EL (cell line): ENCODE data around the gene TTC21A.

Experiments used
- DNase-seq: peaks from one replicate; pipeline ENCODE4 v3.0.0-alpha.2; 2016

Gene TTC21A

GRCh38 chr3:39184081-39184967 lies 76.8 kb downstream of the TTC21A start:
- no peak for DNase-seq

- no peak for DNase-seq
Measured at GRCh38 chr3:39184968-39185285, 77.4 kb downstream of the TTC21A start.

DNA sequence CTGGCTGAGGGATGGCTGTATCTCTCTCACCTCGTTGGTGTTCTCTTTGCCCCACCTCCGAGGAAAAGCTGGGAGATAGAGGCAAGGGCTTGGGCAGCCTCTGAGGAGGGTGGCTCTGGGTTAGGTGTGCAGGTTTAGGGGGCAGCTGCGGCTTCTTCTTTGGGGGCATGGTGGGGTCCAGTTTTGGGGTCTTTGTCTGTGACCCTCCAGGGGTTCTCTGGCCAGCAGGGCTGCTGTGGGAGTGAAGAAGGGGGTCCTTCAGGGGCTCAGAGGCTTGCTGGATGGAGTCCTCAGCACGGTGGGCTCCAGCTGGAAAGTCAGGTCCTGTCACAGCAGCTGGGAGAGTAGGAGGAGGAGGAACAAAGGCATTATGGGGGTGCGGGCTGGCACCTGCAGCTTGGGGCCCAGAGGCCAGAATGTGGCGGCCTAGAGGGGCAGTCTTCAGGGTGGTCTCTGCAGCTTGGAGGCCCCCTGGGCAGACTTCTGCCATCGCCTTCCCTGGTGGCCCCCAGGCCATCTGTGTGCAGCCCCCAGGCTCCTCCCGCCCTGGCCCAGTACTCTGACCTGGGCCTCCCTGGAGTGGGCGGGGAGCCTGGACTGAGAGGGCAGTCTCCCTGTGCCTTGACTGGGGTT lies 78.0 kb downstream of the TTC21A start:
- DNase-seq: no peak

GRCh38 chr3:39185959-39186691 lies 78.6 kb downstream of the TTC21A start:
- no peak for DNase-seq

- no peak for DNase-seq
Measured at GRCh38 chr3:39186692-39187151, 79.2 kb downstream of the TTC21A start.

DNA sequence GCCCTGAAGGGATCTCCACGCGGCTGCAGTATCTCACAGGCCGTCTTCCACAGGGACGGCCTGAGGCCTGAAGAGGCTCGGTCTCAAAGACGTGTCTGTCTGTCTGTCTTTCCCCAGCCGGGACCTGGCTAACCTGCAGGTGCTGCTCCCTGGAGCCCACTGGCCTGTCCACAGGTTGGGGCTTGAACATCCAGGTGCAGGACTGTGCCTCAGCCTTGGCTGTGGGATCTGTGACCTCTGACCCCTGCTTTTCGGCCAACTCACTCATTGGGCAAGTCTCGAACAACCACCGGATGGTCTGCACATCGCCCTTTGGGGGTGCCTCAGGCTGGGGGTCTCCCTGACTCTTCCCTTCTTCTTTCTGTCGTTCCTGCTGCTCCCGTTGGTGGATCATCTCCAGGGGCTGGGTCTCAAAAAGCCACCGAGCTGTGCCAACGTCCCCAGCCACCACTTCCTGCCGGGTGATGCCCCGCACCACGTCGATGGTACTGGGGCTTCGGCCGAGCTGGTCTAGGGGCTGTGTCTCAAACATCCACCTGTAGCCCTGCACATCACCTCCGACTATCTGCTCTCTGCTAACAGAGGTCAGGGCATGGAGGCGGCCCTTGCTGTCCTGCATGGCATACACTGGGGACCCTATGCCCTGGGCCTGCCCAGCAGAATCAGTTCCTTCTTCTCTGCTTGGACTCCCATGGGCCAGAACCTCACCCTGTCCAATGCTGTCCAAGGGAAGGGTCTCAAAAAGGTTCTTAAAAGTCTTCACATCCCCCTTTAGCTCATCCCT lies 80.1 kb downstream of the TTC21A start:
- DNase-seq: no peak
